Esophagus (tissue), 2 donors: ENCODE data around the gene RRAGD. TPM values are rescaled to one million over a fixed set of nuclear protein-coding genes. Genes with fewer than 3 reads are reported as not detected.

ENCODE experiments used
- polyA plus RNA-seq, 2 donors: library from polyadenylated mRNA; stranded (reverse); fragments of 200-250 nt; gene quantifications; one replicate each; pipeline ENCODE4 v1.2.3, GENCODE V29; 2013
- donor health status: healthy with polysubstance abuse.
- donor health status: Bipolar disorder and iron deficiency.

The RRAGD gene
- polyA plus RNA-seq, 2 donors = 14.4 to 22.4 TPM

Other genes with a start within 250 kb of the RRAGD start
- gene GABRR1, start 194.9 kb downstream of the RRAGD start, polyA plus RNA-seq = under 1 TPM; 0.20 to 0.22 TPM
- gene GABRR2, start 97.0 kb downstream of the RRAGD start, polyA plus RNA-seq = under 1 TPM; 0.08 to 0.12 TPM
- gene UBE2J1, start 59.6 kb downstream of the RRAGD start, polyA plus RNA-seq = 10 to 100 TPM; 17.3 to 19.4 TPM
- gene ANKRD6, start 20.9 kb upstream of the RRAGD start, polyA plus RNA-seq = 1 to 10 TPM; 2.9 to 5.8 TPM
- 10 to 100 TPM in 1 of 2 donors, 1 to 10 TPM in 1; 8.7 to 16.2 TPM for gene LYRM2, start 226.5 kb upstream of the RRAGD start, polyA plus RNA-seq